Spleen (tissue), 11 donors: ENCODE data around the gene TFPI. TPM values are rescaled to one million over a fixed set of nuclear protein-coding genes. Genes with fewer than 3 reads are reported as not detected.

Source experiments
- DNase-seq: peaks from one replicate; pipeline ENCODE4 v3.0.0-alpha.2; 2020
- H3K27ac ChIP-seq, 8 donors: fragments of 200-600 bp; sonication (generic) in 7 of 8; 1 replicate in 4 of 8; 2 replicates in 4 of 8; pipeline versions ENCODE4 v1.5.0 to v1.8.0; 2016 to 2021; ENCODE audit warnings: inconsistent platforms in 4 of 8, mild to moderate bottlenecking in 4 of 8, moderate library complexity in 1 of 8
- H3K27me3 ChIP-seq, 7 donors: fragments of 200-600 bp; sonication (generic) in 6 of 7; replicated peaks in 1 of 7; 1 replicate in 4 of 7; 2 replicates in 3 of 7; pipeline versions ENCODE4 v1.5.0 to v1.8.0; 2016 to 2021; ENCODE audit warnings: inconsistent platforms in 3 of 7, mild to moderate bottlenecking in 1 of 7
- H3K36me3 ChIP-seq, 6 donors: fragments of 200-600 bp; sonication (generic) in 5 of 6; 1 replicate in 4 of 6; 2 replicates in 2 of 6; pipeline versions ENCODE4 v1.5.0 to v1.8.0; 2016 to 2021; ENCODE audit warnings: inconsistent platforms in 2 of 6
- H3K4me1 ChIP-seq, 6 donors: fragments of 200-600 bp; sonication (generic) in 5 of 6; 1 replicate in 3 of 6; 2 replicates in 3 of 6; pipeline versions ENCODE4 v1.5.0 to v1.8.0; 2016 to 2021; ENCODE audit warnings: inconsistent platforms in 3 of 6
- H3K4me3 ChIP-seq, 8 donors: fragments of 200-600 bp; sonication (generic) in 7 of 8; 1 replicate in 4 of 8; 2 replicates in 4 of 8; pipeline versions ENCODE4 v1.5.0 to v1.8.0; 2016 to 2021; ENCODE audit warnings: inconsistent platforms in 4 of 8, mild to moderate bottlenecking in 4 of 8, moderate library complexity in 2 of 8
- H3K9me3 ChIP-seq, 8 donors: fragments of 200-600 bp; sonication (generic) in 7 of 8; 1 replicate in 4 of 8; 2 replicates in 4 of 8; pipeline versions ENCODE4 v1.5.0 to v1.8.0; 2016 to 2021; ENCODE audit warnings: inconsistent platforms in 4 of 8
- CTCF ChIP-seq, 11 experiments: fragments of 200-600 bp in 7 of 11; fragments of 450-650 bp in 4 of 11; sonication (generic) in 4 of 11; IDR thresholded peaks in 8 of 11; conservative IDR thresholded peaks in 3 of 11; 1 replicate in 7 of 11; 2 replicates in 4 of 11; pipeline versions ENCODE4 v1.4.0 to v1.8.0; 2016 to 2021; ENCODE audit warnings: antibody characterized with exemption in 11 of 11, inconsistent platforms in 4 of 11, mild to moderate bottlenecking in 1 of 11
- POLR2A ChIP-seq, 3 donors: fragments of 450-650 bp; IDR thresholded peaks; one replicate each; pipeline ENCODE4 v1.5.1; 2017; ENCODE audit warnings: antibody characterized with exemption in 3 of 3, mild to moderate bottlenecking in 1 of 3
- POLR2AphosphoS5 ChIP-seq, 3 donors: sonication (generic); formaldehyde crosslinking; IDR thresholded peaks; one replicate each; pipeline ENCODE4 v1.5.1; 2017; ENCODE audit warnings: antibody characterized with exemption in 3 of 3
- whole genome bisulfite sequencing, 5 donors: extraction: QIAGEN DNeasy Blood & Tissue Kit in 3 of 5; methylation state at CpG; one replicate each; pipeline versions ENCODE4 v1.1.5 to v1.1.7; 2013 to 2018; 5-methylcytosine and 5-hydroxymethylcytosine counted together
- intact Hi-C: fragments of 100-400 bp; cut with DNase I; formaldehyde crosslinking; loops from one replicate; pipeline ENCODE4 v1.15.0; 2023; ENCODE audit warnings: low total_unique reads
- polyA plus RNA-seq, 3 donors: library from polyadenylated mRNA; stranded (reverse); fragments of 200-250 nt; gene quantifications; one replicate each; pipeline ENCODE4 v1.2.1, GENCODE V29; 2013
- small RNA-seq, 4 donors: library from RNA; depleted of rRNA; stranded (forward); fragments of <200 nt; gene quantifications; one replicate each; pipeline ENCODE3, GENCODE V24; 2016
- total RNA-seq, 7 donors: library from RNA; depleted of rRNA in 3 of 7; stranded (reverse); fragments of >200 nt in 3 of 7; fragmentation: NEBNext Ultra II Directional in 4 of 7; extraction: Animal tissue kit (Norgen Biotek cat#: 25700) in 4 of 7; gene quantifications; one replicate each; pipeline versions ENCODE4 v1.1.0 to v1.2.1, GENCODE V29; 2016 to 2021
- donor health status: healthy with polysubstance abuse.
- donor health status: DM: no; HTN: no; CAD: no; lungs with moderate emphysema.
- donor health status: DM: no; HTN: no; CAD: no.
- donor health status: Bipolar disorder and iron deficiency.
- donor health status: healthy.
- donor health status: DM: no; HTN: no; CAD: no.
- donor health status: DM: yes; HTN: yes; CAD: no.

TFPI gene
- total and polyA plus RNA-seq, 10 donors, result 7.4 to 117 (median 44.8) TPM

DNA sequence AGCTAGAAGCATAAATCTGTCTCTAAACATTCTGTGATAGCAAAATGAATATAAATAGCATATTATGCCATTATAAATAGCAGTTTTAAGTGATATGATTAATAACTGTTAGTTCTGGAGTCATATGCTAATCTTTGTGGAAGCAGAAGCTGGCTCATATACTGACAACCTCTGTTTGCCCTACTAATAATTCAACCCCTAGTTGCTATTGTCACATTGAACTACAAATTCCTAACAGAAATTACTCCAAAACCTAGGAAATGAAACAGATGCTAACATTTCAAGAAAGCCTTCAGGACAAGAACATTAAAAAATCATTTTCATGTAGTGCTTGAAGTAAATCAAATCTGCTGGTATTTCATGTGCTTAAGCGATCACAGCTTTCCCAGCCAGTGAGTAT lies 134.4 kb downstream of the TFPI start:
- TF ChIP-seq POLR2AphosphoS5 (IDR thresholded peaks at IDR 0.05), result no peak
- TF ChIP-seq POLR2A (IDR thresholded peaks at IDR 0.05), result no peak
- no peak for TF ChIP-seq CTCF (IDR thresholded peaks at IDR 0.05 in 8 of 11, conservative IDR thresholded peaks at IDR 0.05 in 3 of 11)
- Histone ChIP-seq H3K27me3 (no peaks in the 10 kb centered on the region), H3K27ac (no peak overlapping the region)

DNA sequence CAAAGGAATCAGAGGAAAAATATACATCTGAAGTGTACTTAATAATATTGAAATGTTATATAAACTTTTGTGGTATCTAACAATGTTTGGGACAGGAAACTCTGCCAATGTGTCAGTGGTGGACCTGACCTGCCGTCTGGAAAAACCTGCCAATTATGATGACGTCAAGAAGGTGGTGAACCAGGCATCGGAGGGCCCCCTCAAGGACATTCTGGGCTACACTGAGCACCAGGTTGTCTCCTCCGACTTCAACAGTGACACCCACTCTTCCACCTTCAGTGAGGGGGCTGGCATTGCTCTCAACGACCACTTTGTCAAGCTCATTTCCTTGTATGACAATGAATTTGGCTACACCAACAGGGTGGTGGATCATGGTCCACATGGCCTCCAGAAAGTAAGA lies 138.8 kb downstream of the TFPI start:
- peak; percentile 50 for DNase-seq
- peaks cover 0 to 12% (median 0%) of the 10 kb centered on the region in 8 donors for H3K9me3 ChIP-seq
- no peak for TF ChIP-seq CTCF (IDR thresholded peaks at IDR 0.05 in 8 of 11, conservative IDR thresholded peaks at IDR 0.05 in 3 of 11)
- no peak for TF ChIP-seq POLR2A (IDR thresholded peaks at IDR 0.05)
- no peak for TF ChIP-seq POLR2AphosphoS5 (IDR thresholded peaks at IDR 0.05)
- H3K4me1 ChIP-seq, result no peaks in the 10 kb centered on the region
- no peaks in the 10 kb centered on the region for H3K27me3 ChIP-seq
- no peaks in the 10 kb centered on the region for H3K36me3 ChIP-seq
- WGBS, 5 donors, result 66 to 91% (median 83%) methylated on average over 5 of the region's 5 CpGs
- intact Hi-C loops, result no loop called here
- no peak overlapping the region for H3K4me3 ChIP-seq
- no peak overlapping the region for H3K27ac ChIP-seq

More for the DNA sequence above, 134.4 kb downstream of the TFPI start:
- no peaks in the 10 kb centered on the region for H3K9me3 ChIP-seq
- H3K4me3 ChIP-seq, result no peak overlapping the region
- no peaks in the 10 kb centered on the region for H3K4me1 ChIP-seq
- no peak for DNase-seq
- 68 to 86% (median 83%) methylated on average over 1 of the region's 1 CpG for WGBS, 5 donors
- intact Hi-C loops, result no loop called here
- H3K36me3 ChIP-seq, result no peaks in the 10 kb centered on the region

Small RNA genes lying within 50 kb of the gene (small RNA-seq; reads per million reads assigned to genes)
- gene GAPDHP59, result 0 reads per million in 4 donors

Other genes with a start within 250 kb of the TFPI start
- gene CALCRL, start 106.2 kb downstream of the TFPI start, total RNA-seq, result 10 to 100 TPM in 6 of 7 donors, 1 to 10 TPM in 1; 9.4 to 42.7 (median 28.8) TPM
- 1 to 10 TPM; 2.9 to 5.9 (median 3.5) TPM for gene CALCRL, start 106.2 kb downstream of the TFPI start, polyA plus RNA-seq